Panc1 (cell line): Measurements from ENCODE around the gene NEGR1. TPM values are rescaled to one million over a fixed set of nuclear protein-coding genes. Genes with fewer than 3 reads are reported as not detected.

Source experiments
- ATAC-seq: fragments of 200-7000 bp; cut with Tn5 transposase; 2 replicates; pipeline ENCODE4 v1.9.1; 2020; ENCODE audit warnings: mild to moderate bottlenecking, moderate library complexity
- BruUV-seq: library from RNA; stranded (reverse); fragments of 400-500 nt; replicated peaks from 2 replicates; lab custom pipeline; 2021; lab: Mats Ljungman, UMichigan
- CTCF ChIA-PET: fragments of 300-600 bp; sonication (Branson Sonifier 250); formaldehyde crosslinking; loops from one replicate; lab custom pipeline; 2022; ENCODE audit warnings: antibody characterized with exemption; lab: Charles Lee
- POLR2A ChIA-PET: fragments of 300-600 bp; sonication (Branson Sonifier 250); formaldehyde crosslinking; loops from one replicate; lab custom pipeline; 2022; ENCODE audit warnings: antibody characterized with exemption; lab: Charles Lee
- DNase-seq: peaks from one replicate; pipeline ENCODE4 v3.0.0-alpha.2; 2010; ENCODE audit warnings: low read depth, low spot score
- H3K27ac ChIP-seq: 2 replicates; pipeline ENCODE4 v1.5.1; 2011; ENCODE audit warnings: mild to moderate bottlenecking, low read length, inconsistent platforms
- H3K27me3 ChIP-seq: fragments of 200-500 bp; sonication (Bioruptor generic); 2 replicates; pipeline ENCODE4 v1.6.0; 2014; ENCODE audit warnings: low read length, inconsistent platforms; ENCODE audit not compliant: control insufficient read depth, insufficient read depth
- H3K36me3 ChIP-seq: fragments of 200-500 bp; sonication (Bioruptor generic); 2 replicates; pipeline ENCODE4 v1.5.1; 2014; ENCODE audit warnings: inconsistent platforms, mild to moderate bottlenecking, low read length, moderate library complexity; ENCODE audit not compliant: control insufficient read depth, insufficient read depth
- H3K4me1 ChIP-seq: 2 replicates; pipeline ENCODE4 v1.5.1; 2011; ENCODE audit warnings: inconsistent platforms, mild to moderate bottlenecking, low read length, moderate library complexity; ENCODE audit not compliant: control insufficient read depth, insufficient read depth
- H3K4me3 ChIP-seq, 2 experiments: 2 replicates each; pipeline ENCODE4 v1.5.1; 2011 to 2012; ENCODE audit warnings: low read depth in 2 of 2, low read length in 2 of 2, mild to moderate bottlenecking in 2 of 2, inconsistent platforms in 1 of 2, moderate library complexity in 1 of 2
- H3K9me3 ChIP-seq: fragments of 200-500 bp; sonication (Bioruptor generic); 2 replicates; pipeline ENCODE4 v1.5.1; 2014; ENCODE audit warnings: low read depth, mild to moderate bottlenecking, inconsistent platforms, low read length, moderate library complexity; ENCODE audit not compliant: control insufficient read depth, insufficient read depth
- POLR2AphosphoS5 ChIP-seq: IDR thresholded peaks from 2 replicates; pipeline ENCODE4 v1.6.1; 2012; ENCODE audit warnings: mild to moderate bottlenecking, low read depth, low read length, moderate library complexity
- SIN3A ChIP-seq: IDR thresholded peaks from 2 replicates; pipeline ENCODE4 v1.6.1; 2012; ENCODE audit warnings: low read depth, mild to moderate bottlenecking, low read length, moderate library complexity, borderline replicate concordance; ENCODE audit not compliant: insufficient read depth
- TCF7L2 ChIP-seq: IDR thresholded peaks from 2 replicates; pipeline ENCODE4 v1.6.1; 2011; ENCODE audit warnings: mild to moderate bottlenecking, low read depth, low read length, inconsistent platforms
- in situ Hi-C: cut with HindIII; loops from 2 replicates; pipeline ENCODE4 v1.10.0; 2016; ENCODE audit warnings: low sequenced_read_pairs, low pct_unique_long_range_greater_than_20kb
- intact Hi-C: fragments of 100-400 bp; cut with micrococcal nuclease; formaldehyde crosslinking; loops from one replicate; pipeline ENCODE4 v1.10.0; 2022; ENCODE audit not compliant: unreplicated experiment
- total RNA-seq: library from RNA; stranded (reverse); gene quantifications from one replicate; pipeline ENCODE4 v1.2.1, GENCODE V29; 2021; ENCODE audit not compliant: unreplicated experiment
- TF ChIP-seq, protein P1 (sequence below), 2 experiments: IDR thresholded peaks; 2 replicates each; pipeline ENCODE4 v1.6.1; 2011 to 2012; ENCODE audit warnings: low read depth in 2 of 2, control low read depth in 1 of 2, low read length in 1 of 2, mild to moderate bottlenecking in 1 of 2, moderate library complexity in 1 of 2; ENCODE audit not compliant: insufficient read depth in 1 of 2
- TF ChIP-seq, protein P2 (sequence below): fragments of 450-650 bp; IDR thresholded peaks from 2 replicates; pipeline ENCODE4 v1.5.1; 2017; ENCODE audit warnings: mild to moderate bottlenecking

NEGR1 gene
- total RNA-seq, 1 experiment from 2014 or later = 2.7 TPM

DNA sequence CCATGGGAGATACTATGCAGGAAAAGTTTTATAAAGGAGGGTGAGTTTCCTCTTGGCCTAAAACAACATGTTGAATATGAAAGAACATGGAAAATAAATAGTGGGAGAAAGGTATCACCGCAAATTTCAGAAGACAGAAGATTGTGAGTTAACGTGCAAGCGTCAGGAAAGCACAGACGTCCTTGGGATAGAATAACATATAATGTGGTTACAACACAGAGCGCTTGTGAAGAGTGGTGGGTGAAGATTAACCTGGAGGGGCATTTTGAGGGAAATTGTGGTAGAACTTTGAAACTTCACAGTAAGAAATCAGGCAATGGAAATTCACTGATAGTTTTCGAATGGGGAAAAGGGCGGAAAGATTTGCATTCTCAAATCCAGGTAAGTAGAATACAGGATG is 47.3 kb downstream of the NEGR1 start:
- Histone ChIP-seq H3K4me3 (no peak overlapping the region), H3K4me1 (no peaks in the 10 kb centered on the region), H3K27me3 (no peaks in the 10 kb centered on the region), H3K9me3 (no peaks in the 10 kb centered on the region), H3K27ac (no peak overlapping the region), H3K36me3 (no peaks in the 10 kb centered on the region; the same call in 1 of the 2 replicates)
- DNase-seq (no peak), ATAC-seq (no peak)
- in situ Hi-C loops = no loop called here
- no peak for TF ChIP-seq POLR2AphosphoS5
- TF ChIP-seq, protein P1, sequence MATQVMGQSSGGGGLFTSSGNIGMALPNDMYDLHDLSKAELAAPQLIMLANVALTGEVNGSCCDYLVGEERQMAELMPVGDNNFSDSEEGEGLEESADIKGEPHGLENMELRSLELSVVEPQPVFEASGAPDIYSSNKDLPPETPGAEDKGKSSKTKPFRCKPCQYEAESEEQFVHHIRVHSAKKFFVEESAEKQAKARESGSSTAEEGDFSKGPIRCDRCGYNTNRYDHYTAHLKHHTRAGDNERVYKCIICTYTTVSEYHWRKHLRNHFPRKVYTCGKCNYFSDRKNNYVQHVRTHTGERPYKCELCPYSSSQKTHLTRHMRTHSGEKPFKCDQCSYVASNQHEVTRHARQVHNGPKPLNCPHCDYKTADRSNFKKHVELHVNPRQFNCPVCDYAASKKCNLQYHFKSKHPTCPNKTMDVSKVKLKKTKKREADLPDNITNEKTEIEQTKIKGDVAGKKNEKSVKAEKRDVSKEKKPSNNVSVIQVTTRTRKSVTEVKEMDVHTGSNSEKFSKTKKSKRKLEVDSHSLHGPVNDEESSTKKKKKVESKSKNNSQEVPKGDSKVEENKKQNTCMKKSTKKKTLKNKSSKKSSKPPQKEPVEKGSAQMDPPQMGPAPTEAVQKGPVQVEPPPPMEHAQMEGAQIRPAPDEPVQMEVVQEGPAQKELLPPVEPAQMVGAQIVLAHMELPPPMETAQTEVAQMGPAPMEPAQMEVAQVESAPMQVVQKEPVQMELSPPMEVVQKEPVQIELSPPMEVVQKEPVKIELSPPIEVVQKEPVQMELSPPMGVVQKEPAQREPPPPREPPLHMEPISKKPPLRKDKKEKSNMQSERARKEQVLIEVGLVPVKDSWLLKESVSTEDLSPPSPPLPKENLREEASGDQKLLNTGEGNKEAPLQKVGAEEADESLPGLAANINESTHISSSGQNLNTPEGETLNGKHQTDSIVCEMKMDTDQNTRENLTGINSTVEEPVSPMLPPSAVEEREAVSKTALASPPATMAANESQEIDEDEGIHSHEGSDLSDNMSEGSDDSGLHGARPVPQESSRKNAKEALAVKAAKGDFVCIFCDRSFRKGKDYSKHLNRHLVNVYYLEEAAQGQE (IDR thresholded peaks at IDR 0.05; ENCODE audit: insufficient read depth in 1 of 2, low read depth in 2 of 2, low read length in 1 of 2) = no peak
- TF ChIP-seq SIN3A = no peak
- ChIA-PET POLR2A (no interaction called here), CTCF (no interaction called here)
- intact Hi-C loops = no loop called here
- BruUV-seq = no TSS peak

DNA sequence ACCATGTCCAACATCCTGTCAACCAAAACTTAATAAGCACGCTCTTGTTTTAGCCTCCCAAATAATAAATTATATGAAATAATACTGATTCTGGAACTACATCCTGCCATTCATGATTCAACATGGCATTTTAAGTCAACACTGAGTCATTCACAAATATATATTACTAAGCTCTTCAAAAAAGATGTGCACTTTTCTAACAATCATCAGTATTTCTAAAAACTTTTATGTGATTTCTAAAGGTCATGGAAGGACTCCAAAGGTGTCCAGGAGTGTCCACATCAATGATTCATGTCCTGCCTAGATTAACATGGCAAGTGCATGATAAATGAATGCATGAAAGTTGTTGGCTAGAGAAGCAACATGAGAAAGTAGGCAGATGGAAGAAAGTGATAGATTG is 51.6 kb downstream of the NEGR1 start:
- ChIA-PET CTCF (no interaction called here), POLR2A (no interaction called here)
- ATAC-seq (no peak), DNase-seq (no peak)
- Histone ChIP-seq H3K27ac (no peak overlapping the region), H3K4me1 (no peaks in the 10 kb centered on the region), H3K4me3 (no peak overlapping the region), H3K36me3 (no peaks in the 10 kb centered on the region), H3K9me3 (no peaks in the 10 kb centered on the region), H3K27me3 (no peaks in the 10 kb centered on the region)
- no TSS peak for BruUV-seq
- in situ Hi-C loops = no loop called here
- TF ChIP-seq, protein P2, sequence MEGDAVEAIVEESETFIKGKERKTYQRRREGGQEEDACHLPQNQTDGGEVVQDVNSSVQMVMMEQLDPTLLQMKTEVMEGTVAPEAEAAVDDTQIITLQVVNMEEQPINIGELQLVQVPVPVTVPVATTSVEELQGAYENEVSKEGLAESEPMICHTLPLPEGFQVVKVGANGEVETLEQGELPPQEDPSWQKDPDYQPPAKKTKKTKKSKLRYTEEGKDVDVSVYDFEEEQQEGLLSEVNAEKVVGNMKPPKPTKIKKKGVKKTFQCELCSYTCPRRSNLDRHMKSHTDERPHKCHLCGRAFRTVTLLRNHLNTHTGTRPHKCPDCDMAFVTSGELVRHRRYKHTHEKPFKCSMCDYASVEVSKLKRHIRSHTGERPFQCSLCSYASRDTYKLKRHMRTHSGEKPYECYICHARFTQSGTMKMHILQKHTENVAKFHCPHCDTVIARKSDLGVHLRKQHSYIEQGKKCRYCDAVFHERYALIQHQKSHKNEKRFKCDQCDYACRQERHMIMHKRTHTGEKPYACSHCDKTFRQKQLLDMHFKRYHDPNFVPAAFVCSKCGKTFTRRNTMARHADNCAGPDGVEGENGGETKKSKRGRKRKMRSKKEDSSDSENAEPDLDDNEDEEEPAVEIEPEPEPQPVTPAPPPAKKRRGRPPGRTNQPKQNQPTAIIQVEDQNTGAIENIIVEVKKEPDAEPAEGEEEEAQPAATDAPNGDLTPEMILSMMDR = no peak
- TF ChIP-seq SIN3A = no peak
- TF ChIP-seq TCF7L2 = no peak
- TF ChIP-seq POLR2AphosphoS5 = no peak
- TF ChIP-seq, protein P1 (IDR thresholded peaks at IDR 0.05; ENCODE audit: insufficient read depth in 1 of 2, low read depth in 2 of 2, low read length in 1 of 2) = no peak
- intact Hi-C loops = no loop called here
